GM12878 (cell line): Measurements from ENCODE around the gene STK16. TPM values are rescaled to one million over a fixed set of nuclear protein-coding genes. Genes with fewer than 3 reads are reported as not detected.

Source experiments
- ATF7 ChIP-seq: fragments of 450-650 bp; IDR thresholded peaks from 2 replicates; pipeline ENCODE4 v1.6.1; 2016; ENCODE audit warnings: low read depth, mild to moderate bottlenecking
- BHLHE40 ChIP-seq, 2 experiments: fragments of 450-650 bp in 1 of 2; IDR thresholded peaks; 2 replicates each; pipeline ENCODE4 v1.6.1; 2011 to 2017; ENCODE audit warnings: low read depth in 2 of 2, borderline replicate concordance in 1 of 2, improper control_type of control experiment in 1 of 2, low read length in 1 of 2, mild to moderate bottlenecking in 1 of 2
- CBFB ChIP-seq: IDR thresholded peaks from 2 replicates; pipeline ENCODE4 v1.6.1; 2016; ENCODE audit warnings: antibody characterized with exemption, low read depth
- CHD4 ChIP-seq: fragments of 200-600 bp; sonication (generic); IDR thresholded peaks from 2 replicates; pipeline ENCODE4 v1.6.1; 2016; ENCODE audit warnings: mild to moderate bottlenecking
- ETV6 ChIP-seq, 2 experiments: fragments of 450-650 bp in 1 of 2; IDR thresholded peaks in 1 of 2; conservative IDR thresholded peaks in 1 of 2; 2 replicates each; pipeline ENCODE4 v1.6.1; 2014; ENCODE audit warnings: antibody characterized with exemption in 1 of 2, borderline replicate concordance in 1 of 2, low read depth in 1 of 2, mild to moderate bottlenecking in 1 of 2, moderate library complexity in 1 of 2
- FOS ChIP-seq: IDR thresholded peaks from 3 replicates; pipeline ENCODE4 v1.6.1; 2011; ENCODE audit warnings: borderline replicate concordance; ENCODE audit not compliant: insufficient read length; ENCODE audit errors: extremely low read depth
- FOXM1 ChIP-seq: IDR thresholded peaks from 2 replicates; pipeline ENCODE4 v1.6.1; 2012; ENCODE audit warnings: low read depth, mild to moderate bottlenecking, inconsistent platforms, low read length, moderate library complexity
- LARP7 ChIP-seq: fragments of 450-650 bp; IDR thresholded peaks from 2 replicates; pipeline ENCODE4 v1.6.1; 2017; ENCODE audit warnings: mild to moderate bottlenecking
- MTA2 ChIP-seq: fragments of 450-650 bp; IDR thresholded peaks from 2 replicates; pipeline ENCODE4 v1.6.1; 2016; ENCODE audit warnings: low read depth, mild to moderate bottlenecking, moderate library complexity
- NBN ChIP-seq: fragments of 450-650 bp; IDR thresholded peaks from 2 replicates; pipeline ENCODE4 v1.6.1; 2016
- NR2C1 ChIP-seq: fragments of 450-650 bp; IDR thresholded peaks from 2 replicates; pipeline ENCODE4 v1.6.1; 2017; ENCODE audit warnings: antibody characterized with exemption, mild to moderate bottlenecking, moderate library complexity
- NR2C2 ChIP-seq: IDR thresholded peaks from 2 replicates; pipeline ENCODE4 v1.6.1; 2011; ENCODE audit warnings: borderline replicate concordance, low read depth; ENCODE audit not compliant: control insufficient read depth, insufficient read length
- PAX8 ChIP-seq: fragments of 450-650 bp; IDR thresholded peaks from 2 replicates; pipeline ENCODE4 v1.6.1; 2017; ENCODE audit warnings: mild to moderate bottlenecking, moderate library complexity
- RAD51 ChIP-seq: fragments of 450-650 bp; IDR thresholded peaks from 2 replicates; pipeline ENCODE4 v1.6.1; 2016; ENCODE audit warnings: moderate library complexity, mild to moderate bottlenecking, inconsistent platforms
- WRNIP1 ChIP-seq: IDR thresholded peaks from 2 replicates; pipeline ENCODE4 v1.6.1; 2011; ENCODE audit warnings: low read depth, low read length, improper control_type of control experiment, borderline replicate concordance
- ZNF24 ChIP-seq: fragments of 450-650 bp; IDR thresholded peaks from 2 replicates; pipeline ENCODE4 v1.6.1; 2017; ENCODE audit warnings: antibody characterized with exemption, mild to moderate bottlenecking
- ZNF274 ChIP-seq: IDR thresholded peaks from one replicate; pipeline ENCODE4 v1.8.0; 2011; ENCODE audit not compliant: insufficient read length, insufficient read depth
- ZNF384 ChIP-seq: IDR thresholded peaks from 2 replicates; pipeline ENCODE4 v1.6.1; 2012; ENCODE audit warnings: low read depth, mild to moderate bottlenecking, low read length, improper control_type of control experiment, borderline replicate concordance
- polyA plus RNA-seq, 11 experiments: library from polyadenylated mRNA; depleted of rRNA in 4 of 11; unstranded in 6 of 11; stranded (reverse) in 5 of 11; fragments of >200 nt; fragmentation: Nextera tagmentation in 4 of 11; fragmentation: Illumina TruSeq in 1 of 11; extraction: Ambion mirVana in 4 of 11; extraction: Trizol in 1 of 11; gene quantifications; 1 replicate in 1 of 11; 2 replicates in 10 of 11; pipeline versions ENCODE4 v1.2.1 to v1.2.3, GENCODE V29; 2011 to 2016; ENCODE audit warnings: inconsistent platforms in 2 of 11, missing spikeins in 2 of 11, low read depth in 1 of 11
- total RNA-seq, 4 experiments: library from RNA; depleted of rRNA in 3 of 4; stranded (reverse); fragments of >200 nt in 3 of 4; fragmentation: Illumina TruSeq in 1 of 4; extraction: Trizol in 1 of 4; gene quantifications; 2 replicates each; pipeline versions ENCODE4 v1.2.1 to v1.2.3, GENCODE V29; 2013 to 2021
- TF ChIP-seq, protein P1 (sequence below): fragments of 450-650 bp; formaldehyde crosslinking; IDR thresholded peaks from 2 replicates; pipeline ENCODE4 v1.4.0; 2022; ENCODE audit warnings: mild to moderate bottlenecking, moderate library complexity
- TF ChIP-seq, protein P2 (sequence below): IDR thresholded peaks from 2 replicates; pipeline ENCODE4 v1.6.1; 2011; ENCODE audit warnings: mild to moderate bottlenecking, low read depth, low read length, moderate library complexity; ENCODE audit not compliant: insufficient replicate concordance
- TF ChIP-seq, protein P3 (sequence below): IDR thresholded peaks from 2 replicates; pipeline ENCODE4 v1.6.1; 2012; ENCODE audit warnings: low read length, inconsistent platforms
- TF ChIP-seq, protein P4 (sequence below): IDR thresholded peaks from 2 replicates; pipeline ENCODE4 v1.6.1; 2012; ENCODE audit warnings: low read depth, low read length, improper control_type of control experiment
- TF ChIP-seq, protein P5 (sequence below): fragments of 450-650 bp; conservative IDR thresholded peaks from 2 replicates; pipeline ENCODE4 v1.6.1; 2017; ENCODE audit warnings: mild to moderate bottlenecking, moderate library complexity

Gene STK16
- total and polyA plus RNA-seq, 10 of the 15 experiments (the other 5 are each of a cell fraction or from before 2014, with no cell fraction given): 4.3 to 50.1 (median 17.9) TPM

DNA sequence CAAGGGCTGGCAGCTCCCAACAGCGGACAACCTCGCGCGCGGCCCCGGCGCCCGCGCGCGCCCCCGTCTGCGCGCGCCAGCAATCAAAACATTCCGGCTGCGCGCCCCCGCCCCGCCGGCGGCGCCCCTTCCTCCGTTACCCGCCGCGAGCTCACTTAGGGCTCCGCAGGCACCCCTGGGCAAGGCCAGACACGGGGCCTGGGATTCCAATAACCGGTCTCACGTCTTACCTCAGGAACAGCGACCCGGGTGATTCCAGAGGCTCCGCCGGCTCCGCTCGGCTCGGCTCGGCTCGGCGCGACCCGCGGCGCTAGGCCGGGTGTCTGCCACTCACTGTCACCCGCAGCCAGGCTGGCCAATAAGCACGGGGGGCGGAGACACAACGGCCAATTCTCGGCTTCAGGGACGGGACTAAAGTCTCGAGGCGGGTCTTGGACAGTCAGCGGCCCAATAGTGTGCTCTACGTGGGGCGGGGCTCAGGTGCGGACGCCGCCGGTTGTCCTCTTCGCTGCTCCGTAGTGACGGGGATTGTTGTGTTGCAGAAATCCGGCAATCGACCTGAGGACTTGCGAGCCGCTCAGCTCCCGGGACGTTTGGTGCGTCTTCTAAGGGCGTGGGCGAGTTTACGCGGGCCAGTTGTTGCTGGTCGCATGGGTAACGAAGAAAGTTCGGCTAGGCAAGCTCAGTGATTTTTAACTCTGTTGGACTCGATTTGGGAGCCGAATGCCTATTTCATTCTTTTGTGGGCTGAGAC lies 15.8 kb upstream of the STK16 start, which contains the start of the genes ANKZF1 and ATG9A (continued):
- TF ChIP-seq, protein P1, sequence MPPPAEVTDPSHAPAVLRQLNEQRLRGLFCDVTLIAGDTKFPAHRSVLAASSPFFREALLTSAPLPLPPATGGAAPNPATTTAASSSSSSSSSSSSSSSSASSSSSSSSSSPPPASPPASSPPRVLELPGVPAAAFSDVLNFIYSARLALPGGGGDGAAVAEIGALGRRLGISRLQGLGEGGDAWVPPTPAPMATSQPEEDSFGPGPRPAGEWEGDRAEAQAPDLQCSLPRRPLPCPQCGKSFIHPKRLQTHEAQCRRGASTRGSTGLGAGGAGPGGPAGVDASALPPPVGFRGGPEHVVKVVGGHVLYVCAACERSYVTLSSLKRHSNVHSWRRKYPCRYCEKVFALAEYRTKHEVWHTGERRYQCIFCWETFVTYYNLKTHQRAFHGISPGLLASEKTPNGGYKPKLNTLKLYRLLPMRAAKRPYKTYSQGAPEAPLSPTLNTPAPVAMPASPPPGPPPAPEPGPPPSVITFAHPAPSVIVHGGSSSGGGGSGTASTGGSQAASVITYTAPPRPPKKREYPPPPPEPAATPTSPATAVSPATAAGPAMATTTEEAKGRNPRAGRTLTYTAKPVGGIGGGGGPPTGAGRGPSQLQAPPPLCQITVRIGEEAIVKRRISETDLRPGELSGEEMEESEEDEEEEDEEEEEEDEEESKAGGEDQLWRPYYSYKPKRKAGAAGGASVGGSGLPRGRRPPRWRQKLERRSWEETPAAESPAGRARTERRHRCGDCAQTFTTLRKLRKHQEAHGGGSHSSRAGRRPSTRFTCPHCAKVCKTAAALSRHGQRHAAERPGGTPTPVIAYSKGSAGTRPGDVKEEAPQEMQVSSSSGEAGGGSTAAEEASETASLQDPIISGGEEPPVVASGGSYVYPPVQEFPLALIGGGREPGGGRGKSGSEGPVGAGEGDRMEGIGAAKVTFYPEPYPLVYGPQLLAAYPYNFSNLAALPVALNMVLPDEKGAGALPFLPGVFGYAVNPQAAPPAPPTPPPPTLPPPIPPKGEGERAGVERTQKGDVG (CRISPR knock-in tag): no peak
- TF ChIP-seq, protein P2, sequence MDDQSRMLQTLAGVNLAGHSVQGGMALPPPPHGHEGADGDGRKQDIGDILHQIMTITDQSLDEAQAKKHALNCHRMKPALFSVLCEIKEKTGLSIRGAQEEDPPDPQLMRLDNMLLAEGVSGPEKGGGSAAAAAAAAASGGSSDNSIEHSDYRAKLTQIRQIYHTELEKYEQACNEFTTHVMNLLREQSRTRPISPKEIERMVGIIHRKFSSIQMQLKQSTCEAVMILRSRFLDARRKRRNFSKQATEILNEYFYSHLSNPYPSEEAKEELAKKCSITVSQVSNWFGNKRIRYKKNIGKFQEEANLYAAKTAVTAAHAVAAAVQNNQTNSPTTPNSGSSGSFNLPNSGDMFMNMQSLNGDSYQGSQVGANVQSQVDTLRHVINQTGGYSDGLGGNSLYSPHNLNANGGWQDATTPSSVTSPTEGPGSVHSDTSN: peak; percentile 99
- TF ChIP-seq NR2C2 (no peak), PAX8 (no peak), FOXM1 (no peak), NR2C1 (no peak; the same call in 1 of the 2 replicates), ATF7 (peak; percentile 49), ZNF24 (0 out of 2 replicates have a peak, but pooled peaks have one; percentile 32), BHLHE40 (IDR thresholded peaks at IDR 0.05; ENCODE audit: borderline replicate concordance in 1 of 2, low read depth in 2 of 2, low read length in 1 of 2) (peak in 1 of 2 experiments; percentile 57; a peak in 1 of 4 replicates), NBN (peak; percentile 67), WRNIP1 (no peak), ETV6 (conservative IDR thresholded peaks at IDR 0.05 in 1 of 2, IDR thresholded peaks at IDR 0.05 in 1 of 2; ENCODE audit: borderline replicate concordance in 1 of 2, low read depth in 1 of 2) (no peak), FOS (peak; percentile 85), LARP7 (peak; percentile 70; the same call in 1 of the 2 replicates), CBFB (no peak), CHD4 (no peak), MTA2 (no peak), RAD51 (no peak), ZNF274 (no peak), ZNF384 (no peak)
- TF ChIP-seq, protein P3, sequence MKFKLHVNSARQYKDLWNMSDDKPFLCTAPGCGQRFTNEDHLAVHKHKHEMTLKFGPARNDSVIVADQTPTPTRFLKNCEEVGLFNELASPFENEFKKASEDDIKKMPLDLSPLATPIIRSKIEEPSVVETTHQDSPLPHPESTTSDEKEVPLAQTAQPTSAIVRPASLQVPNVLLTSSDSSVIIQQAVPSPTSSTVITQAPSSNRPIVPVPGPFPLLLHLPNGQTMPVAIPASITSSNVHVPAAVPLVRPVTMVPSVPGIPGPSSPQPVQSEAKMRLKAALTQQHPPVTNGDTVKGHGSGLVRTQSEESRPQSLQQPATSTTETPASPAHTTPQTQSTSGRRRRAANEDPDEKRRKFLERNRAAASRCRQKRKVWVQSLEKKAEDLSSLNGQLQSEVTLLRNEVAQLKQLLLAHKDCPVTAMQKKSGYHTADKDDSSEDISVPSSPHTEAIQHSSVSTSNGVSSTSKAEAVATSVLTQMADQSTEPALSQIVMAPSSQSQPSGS: no peak
- TF ChIP-seq, protein P4, sequence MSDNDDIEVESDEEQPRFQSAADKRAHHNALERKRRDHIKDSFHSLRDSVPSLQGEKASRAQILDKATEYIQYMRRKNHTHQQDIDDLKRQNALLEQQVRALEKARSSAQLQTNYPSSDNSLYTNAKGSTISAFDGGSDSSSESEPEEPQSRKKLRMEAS: no peak
- TF ChIP-seq, protein P5, sequence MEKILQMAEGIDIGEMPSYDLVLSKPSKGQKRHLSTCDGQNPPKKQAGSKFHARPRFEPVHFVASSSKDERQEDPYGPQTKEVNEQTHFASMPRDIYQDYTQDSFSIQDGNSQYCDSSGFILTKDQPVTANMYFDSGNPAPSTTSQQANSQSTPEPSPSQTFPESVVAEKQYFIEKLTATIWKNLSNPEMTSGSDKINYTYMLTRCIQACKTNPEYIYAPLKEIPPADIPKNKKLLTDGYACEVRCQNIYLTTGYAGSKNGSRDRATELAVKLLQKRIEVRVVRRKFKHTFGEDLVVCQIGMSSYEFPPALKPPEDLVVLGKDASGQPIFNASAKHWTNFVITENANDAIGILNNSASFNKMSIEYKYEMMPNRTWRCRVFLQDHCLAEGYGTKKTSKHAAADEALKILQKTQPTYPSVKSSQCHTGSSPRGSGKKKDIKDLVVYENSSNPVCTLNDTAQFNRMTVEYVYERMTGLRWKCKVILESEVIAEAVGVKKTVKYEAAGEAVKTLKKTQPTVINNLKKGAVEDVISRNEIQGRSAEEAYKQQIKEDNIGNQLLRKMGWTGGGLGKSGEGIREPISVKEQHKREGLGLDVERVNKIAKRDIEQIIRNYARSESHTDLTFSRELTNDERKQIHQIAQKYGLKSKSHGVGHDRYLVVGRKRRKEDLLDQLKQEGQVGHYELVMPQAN: peak; percentile 91
